Effector memory CD4-positive, alpha-beta T cell (primary cell): Measurements from ENCODE around the gene RGMB.

Experiments
- DNase-seq, 3 donors: peaks; one replicate each; pipeline ENCODE4 v3.0.0-alpha.2; 2020
- H3K27ac ChIP-seq: 2 replicates; pipeline ENCODE4 v1.7.0; 2013; ENCODE audit warnings: mild to moderate bottlenecking, low read length, moderate library complexity; ENCODE audit not compliant: insufficient read depth, poor library complexity, severe bottlenecking
- H3K27me3 ChIP-seq: replicated peaks from 2 replicates; pipeline ENCODE4 v1.7.0; 2013; ENCODE audit warnings: mild to moderate bottlenecking, low read length; ENCODE audit not compliant: insufficient read depth, control insufficient read depth, poor library complexity, severe bottlenecking
- H3K36me3 ChIP-seq: 2 replicates; pipeline ENCODE4 v1.7.0; 2013; ENCODE audit warnings: mild to moderate bottlenecking, low read length, moderate library complexity; ENCODE audit not compliant: control insufficient read depth, insufficient read depth
- H3K4me1 ChIP-seq: 2 replicates; pipeline ENCODE4 v1.7.0; 2013; ENCODE audit warnings: low read length, mild to moderate bottlenecking; ENCODE audit not compliant: control insufficient read depth, insufficient read depth, poor library complexity, severe bottlenecking
- H3K4me3 ChIP-seq: 2 replicates; pipeline ENCODE4 v1.7.0; 2013; ENCODE audit warnings: low read length, low read depth, mild to moderate bottlenecking; ENCODE audit not compliant: insufficient read depth, poor library complexity, severe bottlenecking
- H3K9me3 ChIP-seq: 2 replicates; pipeline ENCODE4 v1.7.0; 2013; ENCODE audit warnings: mild to moderate bottlenecking, low read length, moderate library complexity; ENCODE audit not compliant: control insufficient read depth

RGMB gene

GRCh38 chr5:98794001-98794400 lies 20.5 kb downstream of the RGMB start:
- no peak for DNase-seq
- Histone ChIP-seq H3K4me3 (no peak overlapping the region), H3K9me3 (no peaks in the 10 kb centered on the region), H3K4me1 (no peaks in the 10 kb centered on the region), H3K27ac (no peak overlapping the region), H3K27me3 (no peaks in the 10 kb centered on the region), H3K36me3 (peaks cover 7% of the 10 kb centered on the region)

- Histone ChIP-seq H3K9me3 (no peaks in the 10 kb centered on the region), H3K4me1 (no peaks in the 10 kb centered on the region), H3K27ac (no peak overlapping the region), H3K4me3 (no peak overlapping the region), H3K27me3 (no peaks in the 10 kb centered on the region), H3K36me3 (peaks cover 7% of the 10 kb centered on the region)
- DNase-seq = no peak
Observed at GRCh38 chr5:98794414-98795080, 21.1 kb downstream of the RGMB start.

- peaks cover 7% of the 10 kb centered on the region for H3K36me3 ChIP-seq
- no peaks in the 10 kb centered on the region for H3K9me3 ChIP-seq
- H3K27me3 ChIP-seq = no peaks in the 10 kb centered on the region
- DNase-seq = no peak
- no peak overlapping the region for H3K27ac ChIP-seq
- H3K4me1 ChIP-seq = no peaks in the 10 kb centered on the region
- no peak overlapping the region for H3K4me3 ChIP-seq
Observed at GRCh38 chr5:98795243-98795642, 21.8 kb downstream of the RGMB start.

GRCh38 chr5:98796197-98796972 lies 22.9 kb downstream of the RGMB start:
- Histone ChIP-seq H3K4me3 (no peak overlapping the region), H3K4me1 (no peaks in the 10 kb centered on the region), H3K27me3 (no peaks in the 10 kb centered on the region), H3K9me3 (no peaks in the 10 kb centered on the region), H3K36me3 (peaks cover 7% of the 10 kb centered on the region), H3K27ac (no peak overlapping the region)
- peak in 1 of 3 donors; percentile 9 for DNase-seq

- no peak for DNase-seq
- Histone ChIP-seq H3K27ac (no peak overlapping the region), H3K4me1 (no peaks in the 10 kb centered on the region), H3K9me3 (no peaks in the 10 kb centered on the region), H3K27me3 (no peaks in the 10 kb centered on the region), H3K4me3 (no peak overlapping the region), H3K36me3 (peaks cover 1% of the 10 kb centered on the region)
Observed at GRCh38 chr5:98798371-98798770, 24.9 kb downstream of the RGMB start.

- Histone ChIP-seq H3K9me3 (no peaks in the 10 kb centered on the region), H3K4me3 (no peak overlapping the region), H3K36me3 (no peaks in the 10 kb centered on the region), H3K4me1 (no peaks in the 10 kb centered on the region), H3K27me3 (no peaks in the 10 kb centered on the region), H3K27ac (no peak overlapping the region)
- no peak for DNase-seq
Observed at GRCh38 chr5:98798847-98799246, 25.4 kb downstream of the RGMB start.

- Histone ChIP-seq H3K36me3 (no peaks in the 10 kb centered on the region), H3K9me3 (no peaks in the 10 kb centered on the region), H3K27ac (no peak overlapping the region), H3K27me3 (no peaks in the 10 kb centered on the region), H3K4me3 (no peak overlapping the region), H3K4me1 (no peaks in the 10 kb centered on the region)
- no peak for DNase-seq
Observed at GRCh38 chr5:98804066-98804465, 30.6 kb downstream of the RGMB start.

- no peak overlapping the region for H3K27ac ChIP-seq
- no peak for DNase-seq
- no peaks in the 10 kb centered on the region for H3K9me3 ChIP-seq
- no peaks in the 10 kb centered on the region for H3K27me3 ChIP-seq
- no peaks in the 10 kb centered on the region for H3K4me1 ChIP-seq
- H3K36me3 ChIP-seq = no peaks in the 10 kb centered on the region
- H3K4me3 ChIP-seq = no peak overlapping the region
Observed at GRCh38 chr5:98805070-98805469, 31.6 kb downstream of the RGMB start.

GRCh38 chr5:98807806-98808205 lies 34.3 kb downstream of the RGMB start:
- DNase-seq = no peak
- Histone ChIP-seq H3K27me3 (no peaks in the 10 kb centered on the region), H3K9me3 (no peaks in the 10 kb centered on the region), H3K36me3 (no peaks in the 10 kb centered on the region), H3K4me1 (no peaks in the 10 kb centered on the region), H3K4me3 (no peak overlapping the region), H3K27ac (no peak overlapping the region)

- Histone ChIP-seq H3K4me3 (no peak overlapping the region), H3K36me3 (no peaks in the 10 kb centered on the region), H3K27me3 (no peaks in the 10 kb centered on the region), H3K9me3 (no peaks in the 10 kb centered on the region), H3K27ac (no peak overlapping the region), H3K4me1 (no peaks in the 10 kb centered on the region)
- DNase-seq = no peak
Observed at GRCh38 chr5:98810206-98810605, 36.7 kb downstream of the RGMB start.
